ENCODE results near the gene NMT2.
A peak's percentile ranks its signal among the peaks of the same experiment; 100 is the strongest.

Gene NMT2

DNA sequence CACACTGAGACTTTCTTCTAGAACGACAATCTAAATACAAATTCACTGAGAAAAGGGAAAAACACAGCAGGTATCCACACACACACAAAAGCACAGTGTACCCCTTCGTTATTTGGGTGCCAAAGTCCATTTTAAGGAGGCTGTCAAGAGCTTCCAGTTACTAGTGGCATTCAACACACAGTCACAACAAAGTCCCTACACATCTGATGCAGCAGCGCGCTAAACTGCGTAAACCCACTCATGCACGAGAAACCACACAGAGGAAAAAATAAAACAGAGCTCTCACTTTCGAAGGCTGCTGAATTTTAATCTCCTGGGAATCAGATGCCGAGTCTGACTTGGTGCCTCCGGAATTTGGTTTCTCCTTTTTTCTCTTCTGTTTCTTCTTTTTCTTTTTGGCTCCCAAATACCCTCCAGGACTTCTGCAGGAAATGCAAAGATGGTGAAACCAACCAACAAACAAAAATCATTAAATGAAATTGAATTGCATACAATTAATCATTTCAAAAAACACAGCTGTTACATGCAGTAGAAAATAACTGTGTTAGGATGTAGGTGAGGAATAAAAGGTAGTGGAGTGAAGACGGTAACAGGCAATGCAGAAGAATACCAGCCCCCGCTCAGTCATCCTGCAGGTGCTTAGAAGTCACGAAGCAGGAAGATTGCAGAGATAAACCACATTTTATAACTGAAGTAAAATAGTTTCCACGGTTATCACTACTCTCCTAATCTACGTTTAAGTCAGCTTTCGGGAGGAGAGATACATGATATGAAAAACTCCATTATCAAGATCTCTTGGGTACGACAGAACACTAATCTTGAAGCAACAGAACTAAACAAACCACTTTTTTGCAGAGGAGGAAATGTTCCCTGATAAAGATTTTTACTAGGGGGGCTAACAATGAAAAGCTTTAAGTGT, 27.1 kb downstream of the NMT2 start:
- no peak for DNase-seq (ENCODE audit: low spot score)

DNA sequence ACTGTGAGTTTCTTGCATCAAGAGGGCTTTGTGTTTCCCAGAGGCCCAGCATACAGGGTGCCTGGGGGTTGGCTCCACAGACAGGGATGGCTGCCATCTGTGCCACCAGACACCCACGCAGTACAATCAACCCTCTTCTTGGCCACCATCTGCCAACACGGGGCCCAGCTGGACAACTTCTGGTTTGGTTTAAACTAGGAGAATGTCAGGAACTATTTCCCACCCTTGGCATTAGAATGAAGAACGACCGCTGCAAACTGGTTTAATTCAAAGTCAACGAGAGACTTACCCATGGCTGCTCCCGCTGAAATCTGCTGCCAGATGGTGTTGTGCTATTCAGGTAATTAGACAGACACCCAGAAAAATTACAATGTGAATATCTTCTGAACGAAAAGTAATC, 27.8 kb downstream of the NMT2 start:
- no peak for DNase-seq (ENCODE audit: low spot score)

DNA sequence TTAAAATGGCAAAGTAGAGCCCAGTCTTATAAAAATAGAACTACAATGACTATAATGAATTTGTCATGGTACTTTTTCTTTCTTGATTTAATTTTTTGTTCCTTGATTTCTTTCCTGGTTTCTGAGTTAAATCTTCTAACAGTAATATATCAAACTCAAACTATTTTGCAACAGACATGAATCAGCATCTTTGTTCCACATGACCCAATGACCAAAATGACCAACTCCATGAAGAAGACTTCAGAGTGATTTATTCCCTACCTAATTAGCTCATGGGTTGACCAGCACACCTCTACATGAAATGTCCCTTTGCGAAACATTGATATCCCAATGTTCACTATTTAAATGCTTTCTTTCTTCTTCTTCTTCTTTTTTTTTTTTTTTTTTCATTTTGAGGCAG, 30.9 kb downstream of the NMT2 start:
- DNase-seq (ENCODE audit: low spot score) = no peak

DNA sequence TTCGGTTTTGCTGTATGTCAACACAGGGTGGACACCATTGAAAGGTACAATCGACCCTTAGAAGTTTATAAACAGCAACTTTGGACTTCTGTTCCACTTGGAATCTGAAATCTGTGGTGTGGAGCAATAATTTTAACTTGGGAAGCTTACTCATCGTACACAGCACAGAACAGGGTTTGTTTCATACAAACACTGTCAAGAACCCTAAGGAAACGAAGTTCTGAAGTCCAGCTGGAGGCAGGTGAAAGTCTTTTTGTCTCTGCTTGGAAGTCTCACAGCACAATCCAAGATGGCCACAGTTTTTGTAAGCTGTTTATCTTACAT, 31.5 kb downstream of the NMT2 start:
- no peak for DNase-seq (ENCODE audit: low spot score)

DNA sequence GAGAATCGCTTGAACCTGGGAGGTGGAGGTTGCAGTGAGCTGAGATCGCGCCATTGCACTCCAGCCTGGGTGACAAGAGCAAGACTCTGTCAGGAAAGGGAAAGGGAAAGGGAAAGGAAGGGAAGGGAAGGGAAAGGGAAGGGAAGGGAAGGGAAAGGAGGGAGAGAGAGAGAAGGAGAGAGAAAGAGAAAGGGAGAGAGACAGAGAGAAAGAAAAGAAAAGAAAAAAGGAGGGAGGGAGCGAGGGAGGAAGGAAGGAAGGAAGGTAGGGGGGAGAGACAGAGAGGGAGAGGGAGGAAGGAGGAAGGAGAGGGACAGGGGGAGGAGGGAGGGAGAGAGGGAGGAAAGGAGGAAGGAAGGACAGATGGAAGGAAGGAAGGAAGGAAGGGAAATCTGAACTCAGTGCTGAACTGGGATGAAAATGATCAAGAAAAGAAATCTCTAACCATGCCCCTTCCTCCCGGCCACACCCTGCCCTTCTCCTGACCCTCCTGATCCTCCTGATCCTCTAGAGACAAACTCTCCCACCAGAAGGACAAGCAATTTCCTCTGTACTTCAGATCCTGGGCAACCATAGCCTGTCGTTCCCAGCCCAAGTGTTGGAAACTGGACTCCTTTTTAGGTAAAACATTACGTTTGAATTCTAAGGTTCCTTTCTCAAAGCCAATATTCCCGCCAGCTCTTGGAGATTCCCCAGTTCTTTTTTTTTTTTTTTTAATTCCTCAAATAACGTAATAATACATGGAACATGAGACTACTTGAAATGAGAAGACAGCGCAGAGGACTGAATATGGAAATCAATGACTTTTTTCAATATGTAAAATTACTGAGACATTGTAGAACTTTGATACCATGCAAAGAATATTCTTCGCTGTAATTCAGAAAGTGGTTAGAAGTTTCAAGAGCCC, 32.1 kb downstream of the NMT2 start:
- no peak for DNase-seq (ENCODE audit: low spot score)

DNA sequence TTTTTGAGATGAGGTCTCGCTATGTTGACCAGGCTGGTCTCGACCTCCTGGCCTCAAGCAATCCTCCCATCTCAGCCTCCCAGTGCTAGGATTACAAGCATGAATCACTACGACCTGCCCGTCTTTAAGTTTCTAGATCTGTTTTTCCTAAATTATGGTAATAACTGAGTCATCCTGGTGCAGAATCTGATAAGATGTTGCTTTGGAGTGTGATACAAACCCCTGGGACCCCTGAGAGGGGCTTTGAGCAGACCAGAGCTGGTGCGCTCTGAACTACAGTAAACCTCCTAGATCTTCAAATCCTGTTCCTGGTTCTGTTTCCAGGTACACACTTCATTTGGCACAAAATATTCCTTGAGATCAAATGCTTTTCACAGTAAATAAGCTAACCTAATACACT, 37.2 kb downstream of the NMT2 start:
- DNase-seq (ENCODE audit: low spot score) = no peak

DNA sequence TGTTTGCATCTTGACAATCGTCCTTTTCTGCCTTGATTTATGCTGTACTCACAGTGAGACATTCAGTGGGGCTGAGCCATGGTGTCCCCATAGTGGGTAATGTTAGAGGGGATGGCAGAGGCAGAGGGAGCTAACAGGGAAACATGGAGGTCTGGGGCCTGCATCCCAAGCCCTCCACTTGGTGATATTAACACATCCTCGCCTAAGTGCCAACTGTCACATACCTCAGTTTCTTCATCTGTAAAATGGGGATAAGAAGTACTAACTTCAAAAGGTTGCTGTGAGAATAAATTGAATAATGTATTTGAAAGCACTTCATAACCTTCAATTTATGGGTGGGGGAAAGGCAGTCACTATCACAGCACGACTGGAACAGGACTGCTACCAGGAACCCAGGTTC, 43.6 kb downstream of the NMT2 start:
- no peak for DNase-seq (ENCODE audit: low spot score)

DNA sequence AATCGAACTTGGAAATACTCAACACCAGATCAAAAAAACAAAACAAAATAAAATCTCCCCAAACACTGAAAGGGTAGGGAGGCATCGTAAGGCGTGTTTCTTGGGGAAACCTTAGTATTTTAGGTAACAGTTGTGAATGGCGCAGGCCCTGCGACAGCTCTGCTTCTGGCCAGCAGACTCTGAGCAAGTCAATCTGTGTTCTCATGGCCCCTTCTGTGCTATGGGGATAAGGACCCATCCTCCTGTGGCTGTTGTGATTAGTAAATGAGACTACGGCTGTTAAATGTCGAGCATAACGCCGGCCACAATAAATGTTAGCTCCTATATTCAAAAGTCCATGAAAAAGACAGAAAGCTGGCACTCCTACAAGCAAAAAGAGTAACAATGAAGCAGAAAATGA, 44.3 kb downstream of the NMT2 start:
- no peak for DNase-seq (ENCODE audit: low spot score)

DNA sequence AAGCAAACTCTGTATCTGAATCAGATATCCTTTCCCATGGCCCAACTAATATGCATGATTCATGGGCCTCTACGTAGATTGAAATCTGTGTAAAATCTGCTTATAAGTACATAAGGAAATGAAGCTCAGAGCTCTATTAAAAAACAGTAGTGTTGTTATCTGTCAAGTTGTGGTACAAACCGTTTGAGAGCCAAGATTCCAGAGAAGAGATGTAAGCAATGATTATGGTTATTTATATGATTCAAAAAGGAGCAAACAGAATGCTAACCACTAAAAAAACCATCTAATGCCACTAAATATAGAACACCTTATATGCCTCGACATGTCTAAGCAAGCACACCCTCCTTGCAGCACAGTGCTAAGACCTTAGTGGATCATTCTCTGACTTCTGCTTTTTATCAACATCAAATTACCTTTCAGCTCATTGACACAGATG, 44.7 kb downstream of the NMT2 start:
- peak; percentile 35 for DNase-seq (ENCODE audit: low spot score)

DNA sequence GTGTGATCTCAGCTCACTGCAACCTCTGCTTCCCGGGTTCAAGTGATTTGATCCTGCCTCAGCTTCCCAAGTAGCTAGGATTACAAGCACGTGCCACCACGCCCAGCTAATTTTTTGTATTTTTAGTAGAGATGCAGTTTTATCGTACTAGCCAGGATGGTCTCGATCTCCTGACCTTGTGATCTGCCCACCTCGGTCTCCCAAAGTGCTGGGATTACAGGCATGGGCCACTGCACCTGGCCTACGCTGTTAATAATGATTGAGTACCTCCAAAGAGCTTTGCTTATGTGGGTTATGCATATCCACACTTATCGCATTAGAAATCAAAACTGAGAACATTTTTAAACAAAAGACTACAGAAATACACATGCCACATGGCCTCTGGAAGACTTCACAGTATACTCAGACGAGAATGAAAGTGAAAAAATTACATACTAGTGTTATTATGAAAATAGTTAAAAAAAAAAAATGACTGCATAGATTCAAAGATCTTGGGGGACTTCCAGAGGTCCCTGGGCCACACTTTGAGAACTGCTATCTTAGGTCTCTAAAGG, 45.9 kb downstream of the NMT2 start:
- no peak for DNase-seq (ENCODE audit: low spot score)

DNA sequence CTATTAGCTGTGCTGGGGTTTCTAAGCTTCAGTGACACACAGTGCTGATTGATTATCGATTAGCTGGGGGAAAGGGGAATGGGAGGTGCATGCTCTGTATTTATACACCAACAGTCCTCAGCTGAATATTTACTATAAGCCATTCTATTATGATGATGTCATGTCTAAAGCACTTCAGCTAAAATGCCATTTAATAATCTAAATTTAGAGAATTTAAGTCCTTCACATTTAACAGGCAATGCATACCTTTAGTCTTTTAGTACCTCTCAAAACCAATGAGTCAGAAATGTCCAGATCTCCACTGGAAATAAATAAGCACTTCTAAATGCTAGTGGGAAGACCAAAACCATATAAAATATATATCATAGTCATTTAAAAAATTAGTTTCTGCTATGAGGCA, 46.8 kb downstream of the NMT2 start:
- no peak for DNase-seq (ENCODE audit: low spot score)

DNA sequence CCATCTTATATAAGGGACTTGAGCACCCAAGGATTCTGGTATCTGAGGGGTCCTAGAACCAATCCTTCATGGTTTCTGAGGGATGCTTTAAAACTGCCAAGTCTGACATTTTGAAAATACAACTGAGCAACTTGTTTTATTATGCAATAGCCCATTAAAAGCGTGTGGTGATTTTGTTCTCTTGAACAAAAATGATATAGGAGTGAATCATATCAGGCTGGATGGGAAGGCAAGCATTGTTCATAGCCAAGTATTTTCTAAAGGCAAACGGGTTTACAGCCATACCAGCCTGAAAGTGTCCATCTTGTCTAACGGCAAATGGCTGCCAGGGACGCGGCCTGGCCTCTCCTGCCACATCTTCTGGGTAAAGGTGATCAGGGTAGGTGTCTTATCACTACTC, 48.0 kb downstream of the NMT2 start:
- no peak for DNase-seq (ENCODE audit: low spot score)

DNA sequence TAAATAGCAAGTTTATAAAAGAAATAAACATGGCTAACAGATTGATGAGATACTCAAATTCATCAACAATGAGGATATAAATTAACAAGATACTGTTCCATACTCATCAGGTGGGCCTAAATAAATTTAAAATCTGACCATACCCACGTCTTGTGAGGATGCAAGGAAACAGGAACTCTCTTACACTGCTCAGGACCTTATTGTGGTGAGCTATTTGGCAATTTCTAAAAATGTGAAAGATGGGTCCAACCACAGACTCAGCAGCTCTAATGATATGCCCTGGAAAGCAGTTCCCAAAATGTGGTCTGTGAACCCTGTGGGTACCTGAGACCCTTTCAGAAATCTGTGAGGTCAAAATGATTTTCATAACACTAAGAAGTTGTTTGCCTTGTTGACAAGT, 49.9 kb downstream of the NMT2 start:
- DNase-seq (ENCODE audit: low spot score) = no peak

DNA sequence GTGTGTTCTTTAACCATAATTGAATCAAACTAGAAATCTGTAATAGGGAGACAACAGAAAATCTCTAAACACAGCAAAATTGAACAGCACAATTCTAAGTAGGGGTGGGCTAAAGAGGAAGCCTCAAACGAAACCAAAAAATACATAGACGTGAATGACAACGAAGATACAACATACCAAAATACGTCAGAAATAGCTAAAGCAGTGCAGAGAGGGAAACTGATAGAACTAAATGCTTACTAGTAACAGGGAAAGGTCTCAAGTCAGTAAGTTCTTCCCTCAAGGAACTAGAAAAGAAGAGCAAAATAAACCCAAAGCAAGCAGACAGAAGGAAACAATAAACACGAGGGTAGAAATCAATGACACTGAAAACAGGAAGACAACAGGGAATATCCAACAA, 52.3 kb downstream of the NMT2 start:
- no peak for DNase-seq (ENCODE audit: low spot score)

DNA sequence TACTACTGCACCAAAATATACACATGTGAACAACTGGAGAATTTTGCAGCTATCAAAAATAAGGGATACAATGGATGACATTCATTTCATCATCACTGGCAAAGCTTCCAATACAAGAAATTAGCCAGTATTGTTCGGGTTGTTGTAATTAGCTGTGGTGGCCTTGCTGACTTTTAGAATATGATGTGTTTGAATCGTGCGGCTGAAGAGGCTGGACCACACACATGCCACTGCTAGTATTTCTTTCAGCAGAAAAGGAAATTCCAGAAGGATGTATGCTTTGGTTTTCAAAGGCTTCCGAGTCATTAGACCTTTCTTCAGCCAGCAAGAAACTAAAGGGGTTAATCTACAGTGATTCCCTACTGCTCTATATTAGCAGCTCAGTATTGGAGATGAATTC, 54.7 kb downstream of the NMT2 start:
- no peak for DNase-seq (ENCODE audit: low spot score)

DNA sequence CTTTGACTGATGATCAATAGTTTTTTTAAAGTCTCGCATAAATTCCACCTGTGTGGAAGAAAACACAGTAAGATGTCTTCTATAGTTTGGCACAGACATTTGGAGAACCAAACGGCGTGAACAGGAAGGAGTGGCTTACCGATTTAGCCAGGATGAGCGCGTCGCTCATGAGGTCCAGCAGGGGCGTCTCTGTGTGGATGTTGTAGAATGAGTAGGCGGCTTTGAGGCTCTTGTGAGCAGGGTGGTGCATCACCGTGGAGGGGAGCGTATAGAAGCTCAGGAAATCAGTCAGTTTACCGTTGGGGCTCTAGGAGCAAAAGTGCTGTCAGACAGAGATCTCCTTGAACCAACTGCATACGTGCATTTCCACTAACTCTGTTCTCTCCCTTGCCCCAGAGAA, 55.8 kb downstream of the NMT2 start:
- no peak for DNase-seq (ENCODE audit: low spot score)

DNA sequence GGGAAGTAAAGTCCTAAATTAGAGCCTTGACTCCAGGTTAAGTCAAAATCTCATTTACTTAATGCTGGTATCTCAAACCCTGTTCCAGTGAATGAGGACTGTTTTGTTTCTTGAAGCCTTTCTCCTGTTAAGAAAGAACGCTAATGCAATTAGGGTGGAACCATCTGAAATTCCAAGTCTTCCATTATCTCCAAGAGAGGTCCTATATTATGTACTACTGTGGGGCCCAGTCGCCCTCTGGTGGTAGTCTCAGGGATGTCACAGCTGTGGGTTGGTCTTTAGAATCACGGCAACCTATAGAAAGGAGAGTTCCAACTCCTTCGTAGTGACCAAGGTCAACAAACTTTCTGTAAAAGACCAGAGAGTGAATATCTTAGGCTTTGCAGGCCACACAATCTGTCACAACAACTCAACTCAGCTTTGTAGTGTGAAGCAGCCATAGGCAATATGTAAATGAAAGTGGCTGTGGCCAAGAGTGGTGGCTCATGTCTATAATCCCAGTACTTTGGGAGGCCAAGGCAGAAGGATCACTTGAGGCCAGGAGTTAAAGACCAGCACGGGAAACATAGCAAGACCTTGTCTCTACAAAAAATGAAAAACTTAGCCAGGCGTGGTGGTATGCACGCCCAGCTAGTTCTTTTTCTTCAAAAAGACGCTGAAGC, 62.0 kb downstream of the NMT2 start:
- peak; percentile 67 for DNase-seq (ENCODE audit: low spot score)

DNA sequence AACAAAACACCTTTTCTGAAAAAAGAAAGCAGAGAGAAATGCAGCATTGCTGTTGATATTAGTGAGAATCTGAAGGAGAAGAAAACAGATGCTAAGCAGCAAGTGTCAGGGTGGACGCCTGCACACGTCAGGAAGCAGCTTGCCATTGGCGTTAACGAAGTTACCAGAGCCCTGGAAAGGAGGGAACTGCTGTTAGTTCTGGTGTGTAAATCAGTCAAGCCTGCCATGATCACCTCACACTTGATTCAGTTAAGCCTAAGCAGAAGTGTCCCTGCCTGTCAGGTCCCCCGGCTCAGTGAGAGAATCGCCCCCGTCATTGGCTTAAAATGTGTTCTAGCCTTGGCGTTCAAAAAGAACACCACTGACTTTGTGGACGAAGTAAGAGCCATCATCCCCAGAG, 65.0 kb downstream of the NMT2 start:
- no peak for DNase-seq (ENCODE audit: low spot score)

DNA sequence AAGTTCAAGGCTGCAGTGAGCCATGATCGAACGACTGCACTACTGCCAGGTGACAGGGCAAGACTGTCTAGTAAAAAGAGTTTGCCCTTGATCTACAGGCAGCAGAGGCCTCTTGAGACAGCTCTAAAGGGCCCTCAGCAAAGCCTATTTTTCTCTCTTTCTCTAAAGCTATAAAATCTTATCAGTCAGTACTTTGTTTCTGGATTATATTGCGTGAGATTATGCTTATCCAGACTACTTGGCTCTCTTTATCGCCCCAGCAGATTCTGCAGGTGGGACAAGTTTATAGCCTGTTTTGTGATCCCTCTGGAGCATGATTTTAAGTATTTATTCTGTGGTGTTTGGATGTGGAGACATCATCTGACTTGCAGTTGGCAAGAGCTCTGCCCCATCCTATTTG, 68.6 kb downstream of the NMT2 start:
- DNase-seq (ENCODE audit: low spot score) = no peak

DNA sequence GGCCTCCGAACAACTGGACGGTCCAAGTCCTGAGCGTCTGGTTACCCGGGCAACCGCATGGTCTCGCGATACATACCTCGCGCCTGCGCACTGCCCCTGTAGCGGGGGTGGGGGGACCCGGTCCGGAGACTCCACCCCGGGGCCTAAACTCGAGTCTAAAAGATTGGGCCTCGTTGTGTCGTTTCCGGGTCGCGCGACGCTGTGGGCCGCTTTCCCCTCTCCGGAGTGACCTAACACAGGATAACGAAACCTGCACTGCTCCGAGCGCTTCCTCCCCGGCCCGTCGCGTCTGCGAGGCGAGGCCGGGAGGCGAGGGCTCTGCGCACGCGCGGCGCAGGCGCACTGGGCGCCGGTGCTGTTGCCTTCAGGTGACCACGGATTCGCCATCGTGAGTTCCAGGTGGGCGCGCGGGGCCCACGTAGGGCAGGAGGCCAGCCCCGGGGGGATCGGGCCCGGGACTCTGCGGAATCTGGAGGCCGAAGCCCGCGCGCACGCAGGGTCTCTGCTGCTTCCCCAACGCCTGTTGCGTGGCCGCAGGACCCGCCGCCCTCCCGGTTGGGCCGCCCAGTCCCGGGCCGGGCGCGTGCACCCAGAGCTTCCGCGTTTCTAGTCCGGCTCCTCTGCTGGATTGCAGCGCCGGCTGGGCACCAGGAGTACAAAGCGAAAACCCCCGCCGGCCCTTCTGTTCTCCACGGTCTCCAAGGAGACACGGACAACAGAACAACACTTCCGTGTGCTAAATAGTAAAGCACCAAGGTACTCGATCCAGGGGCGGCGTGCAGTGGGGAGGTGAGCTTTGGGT, 71.3 kb downstream of the NMT2 start, which contains the start of gene RPP38:
RPP38 (plus strand) TSS at position 345 of the 802 bp plus-strand sequence. CDS start 5,960 bp downstream, outside the sequence.
- peak; percentile 99 for DNase-seq (ENCODE audit: low spot score)

DNA sequence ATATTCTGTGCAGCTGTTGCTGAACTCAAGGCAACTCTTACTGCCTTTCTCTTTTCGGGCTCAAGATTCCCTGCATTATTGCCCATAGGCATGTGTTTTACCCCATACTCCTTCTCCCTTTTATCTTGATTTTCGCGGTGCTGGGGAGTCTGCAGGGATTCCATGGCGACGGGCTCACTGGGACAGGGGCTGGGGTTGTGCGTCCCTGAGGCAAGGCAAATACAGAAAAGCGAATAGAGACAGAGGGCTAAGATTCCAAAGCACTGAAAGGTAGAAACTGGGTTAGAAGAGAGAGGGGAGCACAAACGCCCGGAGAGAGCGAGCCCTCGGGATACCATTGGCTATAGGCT, 71.9 kb downstream of the NMT2 start:
- no peak for DNase-seq (ENCODE audit: low spot score)
